ENCODE results near the gene PIM1. TPM values are rescaled to one million over a fixed set of nuclear protein-coding genes. Genes with fewer than 3 reads are reported as not detected.
A peak's percentile ranks its signal among the peaks of the same experiment; 100 is the strongest.

PIM1 gene
- polyA plus RNA-seq, 1 of the 3 experiments (the other 2 are of a cell fraction), result 33.9 TPM

GRCh38 chr6:37160922-37161778 is 8.8 kb upstream of the PIM1 start:
- H3K9me3 ChIP-seq, result no peaks in the 10 kb centered on the region
- H3K9ac ChIP-seq, result peak overlapping the region; percentile 9; the same call in 1 of the 2 replicates
- H3K27ac ChIP-seq (ENCODE audit: low read depth in 2 of 2, low read length in 1 of 2), result peak overlapping the region in 1 of 2 experiments; percentile 68; a peak in 2 of 4 replicates
- POLR2A ChIA-PET, result no interaction called here
- H3K4me2 ChIP-seq, result peak overlapping the region; percentile 22; the same call in 1 of the 2 replicates
- H3K4me3 ChIP-seq (ENCODE audit: low read depth in 2 of 2, low read length in 1 of 2), result no peak overlapping the region
- no peaks in the 10 kb centered on the region for H3K27me3 ChIP-seq (ENCODE audit: insufficient read depth)
- no peaks in the 10 kb centered on the region for H3K36me3 ChIP-seq (replicated peaks in 1 of 2; ENCODE audit: control insufficient read depth in 1 of 2, insufficient read depth in 2 of 2, low read length in 1 of 2)
- CTCF ChIA-PET, result interaction anchor here (0.6 to 4.5 kb wide), 8 partner anchors 9 to 569 kb away, joined by 3 to 20 read pairs (median 5); partner anchors contain the start of gene PIM1
- no peaks in the 10 kb centered on the region for H3K79me2 ChIP-seq (ENCODE audit: insufficient read depth)
- WGBS (ENCODE audit: low lambda C conversion rate), result 92% methylated on average over 8 of the region's 8 CpGs
- H2AFZ ChIP-seq (ENCODE audit: low read depth), result no peak overlapping the region; the same call in none of the 2 replicates
- DNase-seq, result no peak
- TF ChIP-seq TEAD4 (IDR thresholded peaks at IDR 0.05; ENCODE audit: borderline replicate concordance, insufficient read depth) (no peak), NRF1 (IDR thresholded peaks at IDR 0.05; ENCODE audit: low read depth, low read length) (no peak), JUND (IDR thresholded peaks at IDR 0.05) (no peak)
- no peaks in the 10 kb centered on the region for H4K20me1 ChIP-seq (ENCODE audit: insufficient read depth)
- H3F3A ChIP-seq (replicated peaks; ENCODE audit: insufficient read depth), result peaks cover 15% of the 10 kb centered on the region
- no peaks in the 10 kb centered on the region for H3K9me2 ChIP-seq
- peaks cover 3 to 12% of the 10 kb centered on the region in 2 experiments; a peak in 3 of 4 replicates for H3K4me1 ChIP-seq (ENCODE audit: control insufficient read depth in 1 of 2, insufficient read depth in 2 of 2, low read depth in 1 of 2, low read length in 1 of 2)

- H3K4me2 ChIP-seq, result no peak overlapping the region
- no peaks in the 10 kb centered on the region for H3K9me3 ChIP-seq
- no peak overlapping the region for H3K27ac ChIP-seq (ENCODE audit: low read depth in 2 of 2, low read length in 1 of 2)
- peak; percentile 57 for TF ChIP-seq GATA2 (CRISPR knock-in tag; IDR thresholded peaks at IDR 0.05)
- TF ChIP-seq RFX5 (IDR thresholded peaks at IDR 0.05; ENCODE audit: low read length), result no peak
- no peak for TF ChIP-seq RXRA (IDR thresholded peaks at IDR 0.05; ENCODE audit: borderline replicate concordance, low read depth)
- H3F3A ChIP-seq (replicated peaks; ENCODE audit: insufficient read depth), result peaks cover 16% of the 10 kb centered on the region
- H3K4me1 ChIP-seq (ENCODE audit: control insufficient read depth in 1 of 2, insufficient read depth in 2 of 2, low read depth in 1 of 2, low read length in 1 of 2), result peaks cover 3 to 12% of the 10 kb centered on the region in 2 experiments; a peak in 3 of 4 replicates
- 92% methylated on average over 4 of the region's 4 CpGs for WGBS (ENCODE audit: low lambda C conversion rate)
- CTCF ChIA-PET, result interaction anchor here (1.5 to 2.7 kb wide), 2 partner anchors 112 to 144 kb away, joined by 7 to 11 read pairs; no protein-coding TSS in a partner anchor
- H3K4me3 ChIP-seq (ENCODE audit: low read depth in 2 of 2, low read length in 1 of 2), result no peak overlapping the region
- POLR2A ChIA-PET, result no interaction called here
- peak; percentile 44 for DNase-seq
- H3K27me3 ChIP-seq (ENCODE audit: insufficient read depth), result no peaks in the 10 kb centered on the region
- no peaks in the 10 kb centered on the region for H3K36me3 ChIP-seq (replicated peaks in 1 of 2; ENCODE audit: control insufficient read depth in 1 of 2, insufficient read depth in 2 of 2, low read length in 1 of 2)
- no peak overlapping the region for H2AFZ ChIP-seq (ENCODE audit: low read depth)
- no peaks in the 10 kb centered on the region for H3K79me2 ChIP-seq (ENCODE audit: insufficient read depth)
- H4K20me1 ChIP-seq (ENCODE audit: insufficient read depth), result no peaks in the 10 kb centered on the region
- no peak overlapping the region for H3K9ac ChIP-seq
- H3K9me2 ChIP-seq, result no peaks in the 10 kb centered on the region
These were observed 7.2 kb upstream of the PIM1 start for GRCh38 chr6:37162740-37163139.

- 93% methylated on average over 5 of the region's 5 CpGs for WGBS (ENCODE audit: low lambda C conversion rate)
- CTCF ChIA-PET, result interaction anchor here (13.2 to 15.1 kb wide), 2 partner anchors 115 to 143 kb away, joined by 418 to 490 read pairs; no protein-coding TSS in a partner anchor
- peak overlapping the region; percentile 80; the same call in 1 of the 2 replicates for H3K4me2 ChIP-seq
These were observed 1.7 kb upstream of the PIM1 start for GRCh38 chr6:37168163-37168758.

More at GRCh38 chr6:37168163-37168758, 1.7 kb upstream of the PIM1 start:
- no peak for DNase-seq
- Histone ChIP-seq H3F3A (replicated peaks; ENCODE audit: insufficient read depth) (peaks cover 9% of the 10 kb centered on the region), H3K4me3 (ENCODE audit: low read depth in 2 of 2, low read length in 1 of 2) (no peak overlapping the region), H3K9ac (peak overlapping the region; percentile 84; the same call in 1 of the 2 replicates), H2AFZ (ENCODE audit: low read depth) (0 out of 2 replicates have a peak overlapping the region, but pooled peaks have one; percentile 54), H3K79me2 (ENCODE audit: insufficient read depth) (peaks cover 29% of the 10 kb centered on the region), H3K27me3 (ENCODE audit: insufficient read depth) (no peaks in the 10 kb centered on the region), H3K36me3 (replicated peaks in 1 of 2; ENCODE audit: control insufficient read depth in 1 of 2, insufficient read depth in 2 of 2, low read length in 1 of 2) (peaks cover 9% of the 10 kb centered on the region in 2 experiments), H3K9me3 (no peaks in the 10 kb centered on the region), H3K27ac (ENCODE audit: low read depth in 2 of 2, low read length in 1 of 2) (peak overlapping the region in 1 of 2 experiments; percentile 95; a peak in 2 of 4 replicates), H4K20me1 (ENCODE audit: insufficient read depth) (peaks cover 17% of the 10 kb centered on the region), H3K9me2 (no peaks in the 10 kb centered on the region), H3K4me1 (ENCODE audit: control insufficient read depth in 1 of 2, insufficient read depth in 2 of 2, low read depth in 1 of 2, low read length in 1 of 2) (peaks cover 4 to 14% of the 10 kb centered on the region in 2 experiments; a peak in 3 of 4 replicates)
- POLR2A ChIA-PET, result no interaction called here
- no peak for TF ChIP-seq EZH2phosphoT487 (IDR thresholded peaks at IDR 0.05; ENCODE audit: borderline replicate concordance, low read depth)
- TF ChIP-seq CTCF (IDR thresholded peaks at IDR 0.05), result no peak
- TF ChIP-seq POLR2AphosphoS5 (IDR thresholded peaks at IDR 0.05; ENCODE audit: low read depth, low read length), result no peak
- no peak for TF ChIP-seq RFX5 (IDR thresholded peaks at IDR 0.05; ENCODE audit: low read length)
- no peak for TF ChIP-seq NRF1 (IDR thresholded peaks at IDR 0.05; ENCODE audit: low read depth, low read length)
- TF ChIP-seq MAX (IDR thresholded peaks at IDR 0.05; ENCODE audit: low read depth), result no peak
- no peak for TF ChIP-seq CHD2 (IDR thresholded peaks at IDR 0.05; ENCODE audit: low read length, partially characterized antibody)
- TF ChIP-seq JUND (IDR thresholded peaks at IDR 0.05), result no peak
- TF ChIP-seq MEF2A (IDR thresholded peaks at IDR 0.05; ENCODE audit: borderline replicate concordance, low read depth), result no peak
- TF ChIP-seq GABPA (IDR thresholded peaks at IDR 0.05; ENCODE audit: low read depth), result no peak
- TF ChIP-seq SIN3A (IDR thresholded peaks at IDR 0.05; ENCODE audit: borderline replicate concordance, low read depth, low read length), result no peak
